Measurements from ENCODE around the gene CCDC47. TPM values are rescaled to one million over a fixed set of nuclear protein-coding genes. Genes with fewer than 3 reads are reported as not detected.

CCDC47 gene
- total RNA-seq, 1 donor from 2014 or later, result 65.2 TPM

- DNase-seq (ENCODE audit: low spot score) (peak; percentile 63), ATAC-seq (peak; percentile 8)
Measured at GRCh38 chr17:63699638-63700527, 73.5 kb downstream of the CCDC47 start, which contains the start of gene LIMD2. Gene LIMD2 (minus strand): TSS chr17:63700125. CDS start chr17:63699298, 827 bp downstream.

DNA sequence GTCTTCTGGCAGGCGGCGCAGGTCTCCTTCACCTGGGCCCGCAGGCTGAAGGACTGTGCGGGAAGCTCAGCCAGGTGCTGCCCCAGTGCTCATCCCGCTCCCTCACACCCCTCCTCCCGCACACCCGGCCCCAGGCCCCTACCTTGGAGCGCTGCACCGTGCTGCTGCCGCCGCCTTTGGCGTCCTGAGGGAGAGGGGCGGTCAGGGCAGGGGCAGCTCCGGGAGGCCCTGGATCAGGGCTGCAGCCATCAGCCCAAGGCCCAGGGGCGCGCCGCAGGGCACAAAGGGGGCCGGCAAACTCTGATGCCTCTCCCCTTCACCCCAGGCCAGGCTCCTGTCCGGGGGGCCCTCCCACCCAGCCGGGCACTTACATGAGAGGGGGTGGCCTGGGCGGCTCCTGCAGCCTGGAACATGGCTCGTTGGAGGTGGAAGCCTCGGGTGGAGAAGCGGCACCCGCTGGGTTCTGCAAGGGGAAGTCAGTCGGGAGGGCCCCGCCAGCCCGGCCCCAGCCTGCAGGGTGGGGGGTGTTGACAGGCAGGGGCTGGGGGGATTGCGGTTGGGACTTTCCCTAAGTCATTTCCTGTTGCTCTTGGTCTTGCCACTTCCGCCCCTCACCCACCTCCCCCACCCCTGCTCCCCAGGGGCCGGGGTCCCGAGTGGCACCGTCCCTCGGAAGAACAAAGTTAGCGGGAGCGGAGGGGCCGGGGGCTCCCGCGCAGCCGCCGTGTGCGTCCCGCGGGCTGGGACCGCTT is 74.3 kb downstream of the CCDC47 start:
- ATAC-seq, result peak; percentile 37
- peak; percentile 58 for DNase-seq (ENCODE audit: low spot score)

- DNase-seq (ENCODE audit: low spot score), result no peak
- ATAC-seq, result peak; percentile 60
Measured at GRCh38 chr17:63698381-63698885, 75.0 kb downstream of the CCDC47 start.

DNA sequence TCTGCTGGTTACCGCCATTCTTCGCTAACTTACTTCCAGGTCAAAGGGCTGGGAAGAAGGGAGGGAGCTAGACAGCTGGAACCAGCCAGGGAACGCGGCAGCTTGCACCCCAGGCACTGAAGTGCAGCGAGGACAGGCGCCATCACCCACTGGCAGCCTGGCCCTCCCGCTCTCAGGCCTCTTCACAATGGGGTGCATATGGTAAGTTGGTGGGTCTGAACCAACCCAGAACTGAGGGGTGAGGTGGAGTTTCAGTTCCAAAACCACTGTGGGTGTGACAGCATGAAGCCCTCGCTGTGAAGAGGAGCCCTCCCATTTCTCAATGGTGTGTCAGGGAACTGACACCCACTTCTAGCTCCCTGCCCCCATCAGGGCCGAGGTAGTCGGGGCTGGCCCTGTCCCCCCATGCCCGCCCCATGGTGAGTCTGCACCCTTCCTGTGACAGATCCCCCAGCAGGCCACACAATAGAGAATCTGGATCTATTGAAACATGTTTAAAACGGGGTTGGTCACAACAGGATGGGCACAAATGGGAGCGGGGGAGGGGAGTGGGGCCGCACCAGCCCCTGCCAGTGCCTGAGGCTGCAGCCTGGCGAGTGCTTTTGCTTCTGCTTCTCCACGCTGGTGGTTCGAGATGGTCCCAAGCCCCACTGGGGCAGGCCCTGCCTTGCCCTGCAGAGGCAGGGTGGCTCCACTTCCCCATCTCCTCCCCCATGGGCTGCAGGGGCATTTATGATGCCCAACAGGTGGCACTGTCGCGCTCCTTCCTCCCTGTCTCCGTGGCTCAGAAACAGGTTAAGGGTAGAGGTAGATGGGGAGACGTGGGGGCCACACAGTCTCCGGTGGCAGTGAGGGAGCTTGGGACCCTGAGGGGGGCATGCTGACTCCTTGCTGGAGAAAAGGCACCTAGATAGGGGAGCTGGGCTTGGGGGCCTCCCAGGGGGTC is 75.8 kb downstream of the CCDC47 start:
- peak; percentile 57 for ATAC-seq
- DNase-seq (ENCODE audit: low spot score), result peak; percentile 65

DNA sequence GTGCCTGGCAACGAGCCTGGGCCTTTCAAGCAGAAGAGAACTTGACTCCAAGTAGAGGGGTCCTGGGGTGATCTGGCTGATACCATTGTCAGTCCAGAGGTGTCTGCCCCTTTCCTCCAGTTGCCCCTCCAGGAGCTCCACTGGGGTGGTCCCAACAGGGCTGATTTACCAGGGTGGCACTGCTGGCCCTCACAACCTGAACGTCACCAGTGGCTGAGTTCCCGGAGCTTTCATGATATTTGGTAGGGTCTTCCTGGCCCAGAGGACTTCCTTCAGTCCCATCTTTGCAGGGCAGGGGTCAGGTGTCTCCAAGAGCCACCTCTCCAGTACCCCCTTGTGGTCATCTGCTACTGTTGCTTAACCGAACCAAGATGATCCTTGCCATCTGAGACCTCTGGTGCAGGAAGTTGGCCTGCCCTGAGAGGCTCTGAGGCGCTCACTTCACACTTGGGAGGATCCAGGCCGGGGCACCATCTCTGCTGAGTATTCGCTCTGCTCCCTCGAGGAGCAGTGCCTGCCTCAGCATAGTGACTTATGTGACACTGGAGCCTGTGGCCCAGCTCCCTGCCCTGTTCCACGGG is 76.9 kb downstream of the CCDC47 start:
- ATAC-seq (no peak), DNase-seq (ENCODE audit: low spot score) (no peak)

DNA sequence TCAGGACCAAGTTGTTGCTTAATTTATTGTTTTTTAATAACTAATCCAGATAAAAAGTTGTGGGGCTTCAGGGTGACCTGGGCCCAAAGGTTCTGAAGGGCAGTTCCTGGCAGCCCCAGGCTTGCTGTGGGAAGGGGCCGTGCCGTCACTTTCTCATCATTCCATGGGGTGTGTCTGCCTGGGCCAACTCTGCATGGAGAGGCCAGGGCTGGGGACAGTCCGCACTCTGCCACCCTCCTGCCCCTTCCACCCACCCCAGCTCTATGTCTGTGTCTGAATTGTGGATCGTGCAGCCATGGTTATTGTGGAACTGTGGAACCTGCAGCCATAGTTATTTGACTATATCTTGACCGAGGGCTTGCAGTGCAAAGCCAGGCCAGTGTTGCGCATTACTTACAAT is 77.5 kb downstream of the CCDC47 start:
- ATAC-seq (no peak), DNase-seq (ENCODE audit: low spot score) (no peak)

Other genes with a start within 250 kb of the CCDC47 start
- gene DCAF7, start 223.1 kb downstream of the CCDC47 start, total RNA-seq, result 24.3 TPM
- 47.9 TPM for gene TACO1, start 172.7 kb downstream of the CCDC47 start, total RNA-seq
- 11.6 TPM for gene MAP3K3, start 151.2 kb downstream of the CCDC47 start, total RNA-seq
- 5.8 TPM for gene LIMD2, start 73.5 kb downstream of the CCDC47 start, total RNA-seq
- 13.4 TPM for gene STRADA, start 31.8 kb downstream of the CCDC47 start, total RNA-seq
- 33.6 TPM for gene DDX42, start 573 bp upstream of the CCDC47 start, total RNA-seq
- 67.0 TPM for gene PSMC5, start 53.8 kb upstream of the CCDC47 start, total RNA-seq
- gene FTSJ3, start 54.1 kb upstream of the CCDC47 start, total RNA-seq, result 16.3 TPM
- gene SMARCD2, start 69.1 kb upstream of the CCDC47 start, total RNA-seq, result 73.9 TPM
- gene CSH2, start 100.1 kb upstream of the CCDC47 start, total RNA-seq, result not detected
- not detected for gene GH2, start 108.3 kb upstream of the CCDC47 start, total RNA-seq
- gene CSH1, start 123.0 kb upstream of the CCDC47 start, total RNA-seq, result not detected
- gene CSHL1, start 137.7 kb upstream of the CCDC47 start, total RNA-seq, result not detected
- gene GH1, start 145.2 kb upstream of the CCDC47 start, total RNA-seq, result not detected
- 0.81 TPM for gene CD79B, start 158.7 kb upstream of the CCDC47 start, total RNA-seq
- gene SCN4A, start 199.3 kb upstream of the CCDC47 start, total RNA-seq, result 0.10 TPM
- 0.18 TPM for gene PRR29, start 224.8 kb upstream of the CCDC47 start, total RNA-seq
- gene ICAM2, start 247.0 kb upstream of the CCDC47 start, total RNA-seq, result 5.3 TPM

Data from left lobe of liver (tissue), 2 donors.